Ascending aorta (tissue), 2 donors: Measurements from ENCODE around the gene DPEP2NB. TPM values are rescaled to one million over a fixed set of nuclear protein-coding genes. Genes with fewer than 3 reads are reported as not detected.
"Not testable (repeated sequence)": the region's sequence is repeated elsewhere in the genome, so short reads cannot be mapped to it uniquely, and the experiment has no call there.

ENCODE experiments used
- DNase-seq, 2 donors: peaks; one replicate each; pipeline ENCODE4 v3.0.0-alpha.2; 2019; ENCODE audit warnings: low spot score in 2 of 2
- H3K27ac ChIP-seq, 2 donors: fragments of 200-600 bp; sonication (generic); one replicate each; pipeline ENCODE4 v1.5.1; 2016 to 2017; ENCODE audit warnings: mild to moderate bottlenecking in 1 of 2
- H3K27me3 ChIP-seq: fragments of 200-600 bp; sonication (generic); one replicate; pipeline ENCODE4 v1.5.1; 2017
- H3K36me3 ChIP-seq, 2 donors: fragments of 200-600 bp; sonication (generic); one replicate each; pipeline ENCODE4 v1.5.1; 2016
- H3K4me1 ChIP-seq, 2 donors: fragments of 200-600 bp; sonication (generic); one replicate each; pipeline ENCODE4 v1.5.1; 2016 to 2017; ENCODE audit warnings: mild to moderate bottlenecking in 1 of 2
- H3K4me3 ChIP-seq, 2 donors: fragments of 200-600 bp; sonication (generic); one replicate each; pipeline ENCODE4 v1.5.1; 2016 to 2017; ENCODE audit warnings: mild to moderate bottlenecking in 1 of 2
- H3K9me3 ChIP-seq, 2 donors: fragments of 200-600 bp; sonication (generic); one replicate each; pipeline ENCODE4 v1.5.1; 2016
- intact Hi-C: fragments of 100-400 bp; cut with DNase I; formaldehyde crosslinking; loops from one replicate; pipeline ENCODE4 v1.15.1; 2023
- total RNA-seq: library from RNA; depleted of rRNA; stranded (reverse); fragments of >200 nt; gene quantifications from one replicate; pipeline ENCODE4 v1.1.0, GENCODE V29; 2016
- TF ChIP-seq, protein P1 (sequence below), 3 experiments: fragments of 200-600 bp in 2 of 3; fragments of 450-650 bp in 1 of 3; sonication (generic) in 2 of 3; IDR thresholded peaks; one replicate each; pipeline ENCODE4 v1.5.1; 2016 to 2019; ENCODE audit warnings: antibody characterized with exemption in 3 of 3, mild to moderate bottlenecking in 1 of 3, moderate library complexity in 1 of 3

The DPEP2NB gene
- total RNA-seq, 1 donor from 2014 or later, result not detected

DNA sequence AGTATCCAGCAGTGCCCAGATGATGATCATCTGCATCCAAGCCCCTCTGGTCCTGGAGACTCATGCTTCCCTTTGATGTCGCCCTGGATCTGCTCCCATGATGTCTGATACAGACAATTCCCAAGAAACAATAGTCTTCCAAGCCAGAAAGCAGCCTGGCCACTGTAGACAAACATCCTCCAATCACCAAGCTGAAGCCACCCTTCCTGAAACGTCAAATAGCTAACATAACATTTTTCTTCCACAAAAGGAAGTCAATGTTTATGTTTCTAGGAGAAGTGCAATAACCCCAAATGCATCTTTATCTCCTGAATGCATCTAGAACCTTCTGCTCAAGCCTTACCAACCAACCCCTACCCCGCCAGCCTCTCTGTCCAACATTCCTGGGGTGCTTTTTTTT, 15.3 kb downstream of the DPEP2NB start:
- intact Hi-C loops, result no loop called here
- Histone ChIP-seq H3K27me3 (no peaks in the 10 kb centered on the region), H3K4me1 (no peaks in the 10 kb centered on the region), H3K4me3 (no peak overlapping the region), H3K36me3 (no peaks in the 10 kb centered on the region), H3K9me3 (no peaks in the 10 kb centered on the region), H3K27ac (no peak overlapping the region)
- TF ChIP-seq, protein P1, sequence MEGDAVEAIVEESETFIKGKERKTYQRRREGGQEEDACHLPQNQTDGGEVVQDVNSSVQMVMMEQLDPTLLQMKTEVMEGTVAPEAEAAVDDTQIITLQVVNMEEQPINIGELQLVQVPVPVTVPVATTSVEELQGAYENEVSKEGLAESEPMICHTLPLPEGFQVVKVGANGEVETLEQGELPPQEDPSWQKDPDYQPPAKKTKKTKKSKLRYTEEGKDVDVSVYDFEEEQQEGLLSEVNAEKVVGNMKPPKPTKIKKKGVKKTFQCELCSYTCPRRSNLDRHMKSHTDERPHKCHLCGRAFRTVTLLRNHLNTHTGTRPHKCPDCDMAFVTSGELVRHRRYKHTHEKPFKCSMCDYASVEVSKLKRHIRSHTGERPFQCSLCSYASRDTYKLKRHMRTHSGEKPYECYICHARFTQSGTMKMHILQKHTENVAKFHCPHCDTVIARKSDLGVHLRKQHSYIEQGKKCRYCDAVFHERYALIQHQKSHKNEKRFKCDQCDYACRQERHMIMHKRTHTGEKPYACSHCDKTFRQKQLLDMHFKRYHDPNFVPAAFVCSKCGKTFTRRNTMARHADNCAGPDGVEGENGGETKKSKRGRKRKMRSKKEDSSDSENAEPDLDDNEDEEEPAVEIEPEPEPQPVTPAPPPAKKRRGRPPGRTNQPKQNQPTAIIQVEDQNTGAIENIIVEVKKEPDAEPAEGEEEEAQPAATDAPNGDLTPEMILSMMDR (IDR thresholded peaks at IDR 0.05), result no peak
- DNase-seq, result no peak

DNA sequence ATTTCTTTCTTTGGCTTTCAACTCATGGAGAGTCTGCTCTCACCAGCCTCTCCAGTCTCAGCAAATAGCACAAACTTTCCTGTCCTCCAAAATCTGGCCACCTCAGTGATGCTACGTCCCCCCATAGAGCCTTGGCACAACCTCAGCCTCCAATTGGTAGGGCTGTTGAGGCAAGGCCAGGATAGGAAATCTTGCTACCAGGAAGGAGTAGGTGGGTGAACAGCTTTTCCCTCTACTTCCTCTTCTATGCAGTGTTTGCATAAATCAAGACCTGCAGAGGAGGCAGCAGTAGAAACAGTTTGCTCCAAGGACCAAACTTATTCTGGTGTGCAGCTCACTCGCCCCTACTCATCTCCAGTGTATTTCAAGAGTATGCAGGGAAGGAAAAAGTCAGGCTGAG, 15.7 kb downstream of the DPEP2NB start:
- TF ChIP-seq, protein P1 (IDR thresholded peaks at IDR 0.05), result no peak
- H3K9me3 ChIP-seq, result no peaks in the 10 kb centered on the region
- H3K36me3 ChIP-seq, result no peaks in the 10 kb centered on the region
- no peak overlapping the region for H3K4me3 ChIP-seq
- peak overlapping the region in 1 of 2 donors; percentile 5 for H3K27ac ChIP-seq
- no peaks in the 10 kb centered on the region for H3K27me3 ChIP-seq
- intact Hi-C loops, result no loop called here
- DNase-seq, result no peak
- no peaks in the 10 kb centered on the region for H3K4me1 ChIP-seq

DNA sequence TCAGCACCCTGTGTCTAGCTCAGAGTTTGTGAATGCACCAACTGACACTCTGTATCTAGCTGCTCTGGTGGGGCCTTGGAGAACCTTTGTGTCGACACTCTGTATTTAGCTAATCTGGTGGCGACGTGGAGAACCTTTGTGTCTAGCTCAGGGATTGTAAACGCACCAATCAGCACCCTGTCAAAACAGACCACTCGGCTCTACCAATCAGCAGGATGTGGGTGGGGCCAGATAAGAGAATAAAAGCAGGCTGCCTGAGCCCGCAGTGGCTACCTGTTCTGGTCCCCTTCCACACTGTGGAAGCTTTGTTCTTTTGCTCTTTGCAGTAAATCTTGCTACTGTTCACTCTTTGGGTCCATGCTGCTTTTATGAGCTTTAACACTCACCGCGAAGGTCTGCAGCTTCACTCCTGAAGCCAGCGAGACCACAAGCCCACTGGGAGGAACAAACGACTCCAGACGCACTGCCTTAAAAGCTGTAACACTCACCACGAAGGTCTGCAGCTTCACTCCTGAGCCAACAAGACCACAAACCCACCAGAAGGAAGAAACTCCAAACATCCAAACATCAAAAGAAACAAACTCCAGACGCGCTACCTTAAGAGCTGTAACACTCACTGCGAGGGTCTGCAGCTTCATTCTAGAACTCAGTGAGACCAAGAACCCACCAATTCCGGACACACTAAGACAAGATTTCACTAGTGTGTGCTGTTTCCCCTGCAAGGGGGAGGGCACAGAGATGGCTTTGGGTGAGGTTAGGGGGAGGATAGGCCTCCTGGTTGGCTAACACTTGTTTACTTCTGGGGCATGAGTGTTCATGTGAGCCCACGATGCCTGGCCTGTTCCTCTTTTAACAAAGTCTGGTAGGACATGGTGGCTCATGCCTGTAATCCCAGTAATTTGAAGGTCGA, 16.7 kb downstream of the DPEP2NB start, which contains the start of gene DPEP2:
TSS of gene DPEP2 (minus strand) at position 706 of the 910 bp plus-strand sequence. CDS start 6,272 bp downstream, outside the sequence.
- H3K4me1 ChIP-seq, intact Hi-C loops, H3K36me3 ChIP-seq, DNase-seq, H3K4me3 ChIP-seq, H3K9me3 ChIP-seq, H3K27me3 ChIP-seq: not testable (repeated sequence)
- peak within 1 kb of the TSS in 1 of 2 donors; percentile 5 for H3K27ac ChIP-seq

DNA sequence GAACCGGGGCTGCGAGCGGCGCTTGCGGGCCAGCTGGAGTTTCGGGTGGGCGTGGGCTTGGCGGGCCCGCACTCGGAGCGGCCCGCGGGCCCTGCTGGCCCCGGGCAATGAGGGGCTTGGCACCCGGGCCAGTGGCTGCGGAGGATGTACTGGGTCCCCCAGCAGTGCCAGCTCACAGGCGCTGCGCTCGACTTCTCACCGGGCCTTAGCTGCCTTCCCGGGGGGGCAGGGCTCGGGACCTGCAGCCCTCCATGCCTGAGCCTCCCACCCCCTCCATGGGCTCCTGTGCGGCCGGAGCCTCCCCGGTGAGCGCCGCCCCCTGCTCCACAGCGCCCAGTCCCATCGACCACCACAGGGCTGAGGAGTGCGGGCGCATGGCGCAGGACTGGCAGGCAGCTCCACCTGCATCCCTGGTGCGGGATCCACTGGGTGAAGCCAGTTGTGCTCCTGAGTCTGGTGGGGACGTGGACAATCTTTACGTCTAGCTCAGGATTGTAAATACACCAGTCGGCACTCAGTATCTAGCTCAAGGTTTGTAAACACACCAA, 17.4 kb downstream of the DPEP2NB start:
- H3K9me3 ChIP-seq, H3K4me1 ChIP-seq, H3K4me3 ChIP-seq, DNase-seq, H3K36me3 ChIP-seq, H3K27ac ChIP-seq, intact Hi-C loops, H3K27me3 ChIP-seq: not testable (repeated sequence)

DNA sequence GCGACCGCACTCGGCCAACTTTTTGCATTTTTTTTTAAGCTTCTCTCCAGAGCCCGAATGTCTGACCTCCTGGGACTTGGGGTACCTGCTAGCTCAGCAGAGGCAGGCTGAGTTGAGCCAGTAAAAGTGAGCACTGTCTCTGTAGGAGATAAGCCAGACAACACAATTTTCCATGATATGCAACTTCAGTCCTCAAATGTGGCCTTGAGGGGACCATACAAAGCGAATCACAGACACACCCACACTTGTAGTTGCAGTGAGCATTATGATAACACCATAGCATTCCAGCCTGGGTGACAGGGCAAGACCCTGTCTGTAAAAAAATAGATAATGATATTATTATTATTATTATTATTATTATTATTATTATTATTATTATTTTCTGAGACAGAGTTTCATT, 19.0 kb downstream of the DPEP2NB start:
- intact Hi-C loops, result no loop called here

DNA sequence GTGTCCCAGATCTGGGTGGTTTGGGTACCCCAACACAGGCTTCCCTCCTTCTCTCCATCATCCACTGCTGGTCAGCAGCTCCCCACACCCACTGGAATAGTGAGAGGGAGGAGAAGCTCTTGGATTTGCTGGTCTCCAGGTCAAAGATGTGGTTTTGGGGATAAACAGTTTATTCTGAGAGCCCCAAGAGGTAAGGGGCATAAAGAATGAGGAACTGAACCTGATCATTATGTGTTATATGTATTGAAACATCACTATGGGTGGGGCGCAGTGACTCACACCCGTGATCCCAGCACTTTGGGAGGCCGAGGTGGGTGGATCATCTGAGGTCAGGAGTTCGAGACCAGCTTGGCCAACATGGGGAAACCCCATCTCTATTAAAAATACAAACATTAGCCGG, 20.3 kb downstream of the DPEP2NB start:
- peaks cover 4% of the 10 kb centered on the region in 2 donors for H3K4me1 ChIP-seq
- no peaks in the 10 kb centered on the region for H3K36me3 ChIP-seq
- H3K9me3 ChIP-seq, result no peaks in the 10 kb centered on the region
- TF ChIP-seq, protein P1 (IDR thresholded peaks at IDR 0.05), result no peak
- no peak overlapping the region for H3K27ac ChIP-seq
- no peak for DNase-seq
- H3K27me3 ChIP-seq, result no peaks in the 10 kb centered on the region
- H3K4me3 ChIP-seq, result no peak overlapping the region
- intact Hi-C loops, result no loop called here

More for the DNA sequence above, 19.0 kb downstream of the DPEP2NB start:
- H3K4me1 ChIP-seq, result peaks cover 4% of the 10 kb centered on the region in 2 donors
- TF ChIP-seq, protein P1 (IDR thresholded peaks at IDR 0.05), result no peak
- H3K9me3 ChIP-seq, result no peaks in the 10 kb centered on the region
- DNase-seq, result no peak
- H3K27ac ChIP-seq, result no peak overlapping the region
- no peak overlapping the region for H3K4me3 ChIP-seq
- H3K27me3 ChIP-seq, result no peaks in the 10 kb centered on the region
- H3K36me3 ChIP-seq, result no peaks in the 10 kb centered on the region

DNA sequence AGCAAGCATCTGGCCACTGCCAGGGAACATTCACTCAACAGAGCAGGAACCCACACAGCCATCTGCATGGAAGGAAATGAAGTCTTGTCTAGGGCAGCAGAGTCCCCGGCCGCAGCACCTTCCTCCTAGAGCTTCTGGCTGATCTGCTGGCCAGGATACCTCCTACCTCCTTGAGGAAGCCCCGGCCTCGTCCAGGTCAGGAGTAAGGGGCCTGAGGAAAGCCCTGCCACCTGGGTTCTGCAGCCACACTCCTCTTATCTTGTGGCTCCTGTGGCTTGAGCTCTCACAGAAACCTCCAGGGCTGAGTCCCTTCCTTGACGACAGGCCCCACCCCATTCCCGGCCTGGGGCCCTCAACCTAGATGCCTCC, 21.7 kb downstream of the DPEP2NB start:
- H3K4me1 ChIP-seq, H3K4me3 ChIP-seq: not testable (repeated sequence)
- peak overlapping the region in 1 of 2 donors; percentile 26 for H3K27ac ChIP-seq

More for the DNA sequence above, 21.7 kb downstream of the DPEP2NB start:
- H3K27me3 ChIP-seq, DNase-seq, H3K9me3 ChIP-seq, intact Hi-C loops, H3K36me3 ChIP-seq: not testable (repeated sequence)
